ENCODE data around the gene MRFAP1L1. TPM values are rescaled to one million over a fixed set of nuclear protein-coding genes. Genes with fewer than 3 reads are reported as not detected.

The MRFAP1L1 gene
- total and polyA plus RNA-seq, 4 donors = 29.8 to 41.8 (median 30.7) TPM

- H3K4me1 ChIP-seq (ENCODE audit: control insufficient read depth in 4 of 4, insufficient read depth in 4 of 4, low read length in 3 of 4) = peaks cover 5 to 34% (median 23%) of the 10 kb centered on the region in 4 donors
- 92% methylated on average over 21 of the region's 21 CpGs for WGBS
- no peak overlapping the region for H3K27ac ChIP-seq (ENCODE audit: low read depth in 1 of 2, low read length in 2 of 2)
- no peak for TF ChIP-seq NR2F2 (IDR thresholded peaks at IDR 0.05)
- H3K9me3 ChIP-seq (ENCODE audit: control insufficient read depth in 4 of 4, low read length in 3 of 4) = no peaks in the 10 kb centered on the region
- H3K9ac ChIP-seq (ENCODE audit: low read depth in 1 of 2, low read length in 2 of 2) = no peak overlapping the region
- no peaks in the 10 kb centered on the region for H3K36me3 ChIP-seq (ENCODE audit: control insufficient read depth in 4 of 4, insufficient read depth in 3 of 4, low read depth in 1 of 4, low read length in 3 of 4)
- H3K4me3 ChIP-seq (ENCODE audit: low read depth in 1 of 3, low read length in 3 of 3) = no peak overlapping the region
- no peak for DNase-seq (ENCODE audit: low spot score)
- no peaks in the 10 kb centered on the region for H3K27me3 ChIP-seq (ENCODE audit: control insufficient read depth in 4 of 4, insufficient read depth in 4 of 4, low read length in 3 of 4)
Observed at GRCh38 chr4:6676722-6677558, 32.7 kb downstream of the MRFAP1L1 start.

- Histone ChIP-seq H3K36me3 (ENCODE audit: control insufficient read depth in 4 of 4, insufficient read depth in 3 of 4, low read depth in 1 of 4, low read length in 3 of 4) (no peaks in the 10 kb centered on the region), H3K4me3 (ENCODE audit: low read depth in 1 of 3, low read length in 3 of 3) (peak overlapping the region; percentile 73 to 76 (median 74)), H3K27ac (ENCODE audit: low read depth in 1 of 2, low read length in 2 of 2) (peak overlapping the region; percentile 72 to 78), H3K9ac (ENCODE audit: low read depth in 1 of 2, low read length in 2 of 2) (peak overlapping the region; percentile 65 to 78), H3K9me3 (ENCODE audit: control insufficient read depth in 4 of 4, low read length in 3 of 4) (no peaks in the 10 kb centered on the region), H3K4me1 (ENCODE audit: control insufficient read depth in 4 of 4, insufficient read depth in 4 of 4, low read length in 3 of 4) (peaks cover 5 to 34% (median 23%) of the 10 kb centered on the region in 4 donors), H3K27me3 (ENCODE audit: control insufficient read depth in 4 of 4, insufficient read depth in 4 of 4, low read length in 3 of 4) (no peaks in the 10 kb centered on the region)
- WGBS = 6% methylated on average over 40 of the region's 40 CpGs
- peak; percentile 50 for DNase-seq (ENCODE audit: low spot score)
- TF ChIP-seq SP1 (IDR thresholded peaks at IDR 0.05) (no peak), JUND (IDR thresholded peaks at IDR 0.05) (no peak), YY1 (IDR thresholded peaks at IDR 0.05) (no peak), EGR1 (IDR thresholded peaks at IDR 0.05; ENCODE audit: low read depth in 2 of 2) (no peak), HNF4G (IDR thresholded peaks at IDR 0.05) (no peak), ZBTB33 (IDR thresholded peaks at IDR 0.05) (no peak), FOXA2 (IDR thresholded peaks at IDR 0.05) (no peak), RAD21 (IDR thresholded peaks at IDR 0.05) (peak; percentile 76 to 78), CTCF (IDR thresholded peaks at IDR 0.05; ENCODE audit: low read depth, low read length, missing input control) (peak; percentile 46), REST (IDR thresholded peaks at IDR 0.05) (no peak), GABPA (IDR thresholded peaks at IDR 0.05 in 1 of 2, conservative IDR thresholded peaks at IDR 0.05 in 1 of 2) (no peak), FOXA1 (IDR thresholded peaks at IDR 0.05) (no peak), RXRA (IDR thresholded peaks at IDR 0.05) (no peak), HNF4A (conservative IDR thresholded peaks at IDR 0.05) (no peak), MAX (IDR thresholded peaks at IDR 0.05) (no peak), TAF1 (conservative IDR thresholded peaks at IDR 0.05) (no peak), ATF3 (IDR thresholded peaks at IDR 0.05) (no peak)
Observed at GRCh38 chr4:6674500-6675149, 35.0 kb downstream of the MRFAP1L1 start.
